NCI-H2227 (cell line): ENCODE results near the gene LOXHD1.

Experiments used
- DNase-seq: peaks from one replicate; lab custom pipeline; 2025; ENCODE audit not compliant: unreplicated experiment; lab: John Stamatoyannopoulos, UW

Gene LOXHD1

GRCh38 chr18:46546111-46546640, 110.8 kb downstream of the LOXHD1 start:
- no peak for DNase-seq

GRCh38 chr18:46542545-46542944, 114.5 kb downstream of the LOXHD1 start:
- no peak for DNase-seq

GRCh38 chr18:46541626-46542189, 115.3 kb downstream of the LOXHD1 start:
- no peak for DNase-seq

GRCh38 chr18:46538376-46538775, 118.6 kb downstream of the LOXHD1 start:
- no peak for DNase-seq

GRCh38 chr18:46536215-46536874, 120.7 kb downstream of the LOXHD1 start:
- DNase-seq: no peak

GRCh38 chr18:46531482-46531881, 125.5 kb downstream of the LOXHD1 start:
- DNase-seq: no peak

GRCh38 chr18:46528037-46528436, 129.0 kb downstream of the LOXHD1 start:
- no peak for DNase-seq

- no peak for DNase-seq
These were observed 137.2 kb downstream of the LOXHD1 start for GRCh38 chr18:46519870-46520269.

- no peak for DNase-seq
These were observed 138.6 kb downstream of the LOXHD1 start for GRCh38 chr18:46518438-46518837.

- DNase-seq: no peak
These were observed 140.5 kb downstream of the LOXHD1 start for GRCh38 chr18:46516555-46516954.

- no peak for DNase-seq
These were observed 146.6 kb downstream of the LOXHD1 start for GRCh38 chr18:46510386-46510785.

GRCh38 chr18:46509530-46509929, 147.5 kb downstream of the LOXHD1 start:
- DNase-seq: no peak

- DNase-seq: no peak
These were observed 149.9 kb downstream of the LOXHD1 start for GRCh38 chr18:46506974-46507586.

- DNase-seq: no peak
These were observed 154.6 kb downstream of the LOXHD1 start for GRCh38 chr18:46502444-46502843.

- DNase-seq: no peak
These were observed 159.9 kb downstream of the LOXHD1 start for GRCh38 chr18:46497129-46497528.

GRCh38 chr18:46488471-46489213, 168.4 kb downstream of the LOXHD1 start:
- no peak for DNase-seq

- DNase-seq: no peak
These were observed 171.3 kb downstream of the LOXHD1 start for GRCh38 chr18:46485675-46486194.

GRCh38 chr18:46484971-46485370, 172.0 kb downstream of the LOXHD1 start:
- no peak for DNase-seq

GRCh38 chr18:46482831-46483230, 174.2 kb downstream of the LOXHD1 start:
- no peak for DNase-seq

GRCh38 chr18:46481847-46482245, 175.2 kb downstream of the LOXHD1 start:
- DNase-seq: no peak
